ENCODE data around the gene MOV10L1.

Gene MOV10L1

DNA sequence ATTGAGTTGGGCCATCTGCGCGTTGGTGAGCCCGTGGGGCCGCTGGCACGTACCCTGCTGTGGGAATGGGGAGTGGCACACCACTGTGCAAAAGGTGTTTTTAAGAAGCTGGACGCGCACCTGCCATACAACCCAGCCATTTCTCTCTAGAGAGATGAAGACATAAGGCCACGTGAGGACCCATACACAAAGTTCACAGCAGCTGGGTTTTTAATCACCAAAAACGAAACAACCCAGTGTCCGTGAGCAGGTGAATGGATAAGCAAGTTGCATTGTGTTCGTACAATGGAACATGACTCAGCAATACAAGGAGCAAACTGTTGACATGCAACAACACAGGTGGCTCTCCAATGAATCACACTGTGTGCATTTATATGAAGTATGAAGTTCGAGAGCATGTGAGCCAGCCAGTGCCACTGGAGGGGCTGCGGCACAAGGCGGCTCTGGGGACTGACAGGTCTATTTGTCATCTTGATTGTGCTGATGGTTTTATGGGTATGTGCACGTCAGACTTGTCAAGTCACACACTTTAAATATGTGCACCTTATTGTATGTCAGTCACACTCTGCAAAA lies 50.1 kb downstream of the MOV10L1 start:
- H3K4me3 ChIP-seq (ENCODE audit: low read length) = no peak overlapping the region
- TF ChIP-seq, protein P1, sequence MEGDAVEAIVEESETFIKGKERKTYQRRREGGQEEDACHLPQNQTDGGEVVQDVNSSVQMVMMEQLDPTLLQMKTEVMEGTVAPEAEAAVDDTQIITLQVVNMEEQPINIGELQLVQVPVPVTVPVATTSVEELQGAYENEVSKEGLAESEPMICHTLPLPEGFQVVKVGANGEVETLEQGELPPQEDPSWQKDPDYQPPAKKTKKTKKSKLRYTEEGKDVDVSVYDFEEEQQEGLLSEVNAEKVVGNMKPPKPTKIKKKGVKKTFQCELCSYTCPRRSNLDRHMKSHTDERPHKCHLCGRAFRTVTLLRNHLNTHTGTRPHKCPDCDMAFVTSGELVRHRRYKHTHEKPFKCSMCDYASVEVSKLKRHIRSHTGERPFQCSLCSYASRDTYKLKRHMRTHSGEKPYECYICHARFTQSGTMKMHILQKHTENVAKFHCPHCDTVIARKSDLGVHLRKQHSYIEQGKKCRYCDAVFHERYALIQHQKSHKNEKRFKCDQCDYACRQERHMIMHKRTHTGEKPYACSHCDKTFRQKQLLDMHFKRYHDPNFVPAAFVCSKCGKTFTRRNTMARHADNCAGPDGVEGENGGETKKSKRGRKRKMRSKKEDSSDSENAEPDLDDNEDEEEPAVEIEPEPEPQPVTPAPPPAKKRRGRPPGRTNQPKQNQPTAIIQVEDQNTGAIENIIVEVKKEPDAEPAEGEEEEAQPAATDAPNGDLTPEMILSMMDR (conservative IDR thresholded peaks at IDR 0.05; ENCODE audit: low read length) = no peak
- DNase-seq (ENCODE audit: low read depth) = no peak

DNA sequence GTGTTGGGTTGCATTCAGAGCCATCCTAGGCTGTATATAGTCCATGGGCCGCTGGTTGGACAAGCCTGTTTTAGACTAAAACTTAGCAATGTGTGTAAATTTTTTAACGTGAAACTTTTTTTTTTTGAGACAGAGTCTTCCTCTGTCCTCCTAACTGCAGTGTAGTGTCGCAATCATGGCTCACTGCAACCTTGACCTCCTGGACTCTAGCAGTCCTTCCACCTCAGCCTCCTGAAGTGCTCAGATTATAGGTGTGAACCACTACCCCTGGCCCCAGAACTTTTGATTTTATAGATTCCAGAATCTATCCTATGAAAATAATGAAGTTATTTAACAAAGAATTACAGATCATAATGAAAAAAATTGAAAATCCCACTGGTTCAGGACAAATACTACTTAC lies 50.8 kb downstream of the MOV10L1 start:
- H3K4me3 ChIP-seq (ENCODE audit: low read length) = no peak overlapping the region
- DNase-seq (ENCODE audit: low read depth) = no peak
- TF ChIP-seq, protein P1 (conservative IDR thresholded peaks at IDR 0.05; ENCODE audit: low read length) = no peak

DNA sequence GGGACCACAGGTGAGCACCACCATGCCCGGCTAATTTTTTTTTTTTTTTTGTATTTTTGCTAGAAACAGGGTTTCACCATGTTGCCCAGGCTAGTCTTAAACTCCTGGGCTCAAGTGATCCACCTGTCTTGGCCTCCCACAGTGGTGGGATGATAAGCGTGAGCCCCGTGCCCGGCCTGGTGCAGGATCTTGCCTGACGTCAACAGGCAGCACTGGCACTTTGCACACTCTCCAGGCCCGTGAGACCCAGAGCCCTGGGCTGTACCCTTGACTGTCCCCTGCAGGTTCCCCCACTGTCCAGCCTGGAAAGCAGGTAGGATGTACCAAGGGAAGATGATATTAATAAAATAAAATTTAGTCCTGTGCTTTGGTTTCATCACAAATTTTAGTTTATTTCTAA lies 51.7 kb downstream of the MOV10L1 start:
- DNase-seq (ENCODE audit: low read depth) = no peak
- TF ChIP-seq, protein P1 (conservative IDR thresholded peaks at IDR 0.05; ENCODE audit: low read length) = no peak
- no peak overlapping the region for H3K4me3 ChIP-seq (ENCODE audit: low read length)

DNA sequence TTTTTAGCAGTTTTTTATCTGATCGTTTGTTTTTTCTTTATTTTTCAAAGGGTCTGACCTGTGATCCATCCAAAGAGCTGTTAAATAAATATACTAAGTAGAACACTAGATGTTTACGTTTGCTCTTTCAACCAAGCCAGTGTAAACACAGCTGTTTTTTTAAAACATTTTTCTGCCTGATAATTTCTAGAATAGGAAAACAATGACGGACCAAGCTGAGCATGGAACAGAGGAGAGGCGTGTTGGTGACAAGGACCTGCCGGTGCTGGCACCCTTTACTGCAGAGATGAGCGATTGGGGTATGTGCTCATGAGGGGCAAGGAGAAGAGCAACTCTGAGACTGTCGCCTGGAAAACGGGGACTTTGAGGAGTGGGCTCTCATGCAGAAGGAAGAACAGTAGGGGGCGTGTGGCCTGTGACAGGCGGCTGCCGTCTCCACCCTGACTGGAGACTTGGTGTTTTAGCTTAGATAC lies 52.1 kb downstream of the MOV10L1 start:
- TF ChIP-seq, protein P1 (conservative IDR thresholded peaks at IDR 0.05; ENCODE audit: low read length) = no peak
- no peak for DNase-seq (ENCODE audit: low read depth)
- no peak overlapping the region for H3K4me3 ChIP-seq (ENCODE audit: low read length)

DNA sequence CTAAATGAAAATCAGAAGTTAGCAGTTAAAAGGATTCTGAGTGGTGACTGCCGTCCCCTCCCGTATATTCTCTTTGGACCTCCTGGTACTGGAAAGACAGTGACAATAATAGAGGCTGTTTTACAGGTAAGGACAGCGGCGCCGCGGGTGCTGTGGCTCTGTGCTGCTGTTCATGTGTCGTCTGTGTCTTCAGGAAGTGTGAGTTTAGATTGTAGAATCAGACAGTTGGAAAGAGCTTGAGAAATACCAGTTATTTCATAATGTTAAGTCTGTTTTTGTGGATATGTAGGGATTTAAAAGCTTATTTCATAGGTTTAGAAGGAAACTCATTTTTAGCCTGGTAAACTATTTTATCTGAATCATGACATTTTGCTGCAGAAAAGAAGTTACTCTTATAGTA lies 53.3 kb downstream of the MOV10L1 start:
- TF ChIP-seq, protein P1 (conservative IDR thresholded peaks at IDR 0.05; ENCODE audit: low read length) = no peak
- no peak for DNase-seq (ENCODE audit: low read depth)
- no peak overlapping the region for H3K4me3 ChIP-seq (ENCODE audit: low read length)

DNA sequence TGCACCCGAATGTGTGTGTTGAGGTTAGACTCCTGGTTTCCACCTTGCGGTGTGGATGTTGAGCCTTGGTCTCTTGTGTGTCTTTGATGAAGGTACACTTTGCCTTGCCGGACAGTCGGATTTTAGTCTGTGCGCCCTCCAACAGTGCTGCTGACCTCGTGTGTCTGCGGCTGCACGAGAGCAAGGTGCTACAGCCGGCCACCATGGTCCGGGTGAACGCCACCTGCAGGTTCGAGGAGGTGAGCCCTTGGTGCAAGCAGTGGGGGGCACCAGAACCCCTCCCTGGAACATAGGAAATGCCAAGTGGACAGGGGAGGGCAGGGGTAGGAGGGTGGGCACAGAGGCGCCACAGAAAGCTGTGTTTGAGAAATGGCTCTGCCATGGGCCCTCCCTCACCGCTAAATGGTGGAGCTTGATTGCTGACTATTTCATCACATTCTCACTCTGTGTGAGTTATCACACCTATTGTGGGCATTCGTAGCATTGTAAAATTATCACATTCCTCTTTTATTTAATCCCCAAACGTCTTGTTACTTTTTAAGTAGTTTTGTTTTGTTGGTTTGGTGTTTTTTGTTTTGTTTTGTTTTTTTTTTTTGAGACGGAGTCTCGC lies 54.3 kb downstream of the MOV10L1 start:
- TF ChIP-seq, protein P1 (conservative IDR thresholded peaks at IDR 0.05; ENCODE audit: low read length) = no peak
- H3K4me3 ChIP-seq (ENCODE audit: low read length) = no peak overlapping the region
- DNase-seq (ENCODE audit: low read depth) = no peak

DNA sequence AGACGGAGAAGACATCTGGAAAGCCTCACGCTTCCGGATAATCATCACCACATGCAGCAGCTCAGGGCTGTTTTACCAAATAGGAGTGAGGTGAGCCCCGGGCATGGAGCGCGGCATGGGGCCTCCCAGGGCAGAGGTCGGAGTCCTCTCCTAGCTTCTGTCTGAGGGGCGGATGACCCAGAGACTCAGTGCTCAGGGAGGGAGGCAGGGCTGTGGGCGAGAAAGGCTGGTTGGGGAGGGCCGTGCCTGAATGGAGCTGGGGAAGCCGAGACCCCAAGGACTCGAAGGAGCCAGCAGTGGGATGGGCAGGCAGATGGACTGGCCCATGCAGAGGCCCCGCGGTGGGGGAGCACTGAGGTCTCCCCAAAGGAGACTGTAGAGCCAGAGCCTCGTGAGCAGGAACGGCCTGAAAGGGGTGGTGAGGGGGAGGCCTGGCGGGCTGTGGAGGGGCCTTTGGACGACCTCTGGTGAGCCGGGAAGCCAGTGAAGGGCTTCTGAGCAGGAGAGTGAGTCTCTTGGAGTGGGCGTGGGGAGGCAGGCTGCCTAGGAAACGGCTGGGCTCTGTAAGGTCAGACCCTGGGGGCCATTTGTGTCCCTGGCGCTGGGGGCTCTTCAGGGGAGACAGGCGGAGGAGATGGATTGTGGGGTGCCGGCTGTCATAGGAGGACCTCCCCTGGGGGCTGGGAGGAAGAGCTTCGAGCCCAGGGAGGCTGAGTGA lies 56.1 kb downstream of the MOV10L1 start:
- H3K4me3 ChIP-seq (ENCODE audit: low read length) = no peak overlapping the region

More for the DNA sequence above, 56.1 kb downstream of the MOV10L1 start:
- DNase-seq (ENCODE audit: low read depth) = no peak
- TF ChIP-seq, protein P1 (conservative IDR thresholded peaks at IDR 0.05; ENCODE audit: low read length) = no peak

Data from AG10803 (cell line).